Tibial nerve (tissue), 4 donors: Measurements from ENCODE around the gene RPP25L. TPM values are rescaled to one million over a fixed set of nuclear protein-coding genes. Genes with fewer than 3 reads are reported as not detected.
"Not testable (repeated sequence)": the region's sequence is repeated elsewhere in the genome, so short reads cannot be mapped to it uniquely, and the experiment has no call there.

Experiments
- DNase-seq, 2 donors: peaks; one replicate each; pipeline ENCODE4 v3.0.0-alpha.2; 2019; ENCODE audit warnings: low spot score in 2 of 2
- H3K27ac ChIP-seq, 4 donors: fragments of 200-600 bp; sonication (generic) in 3 of 4; one replicate each; pipeline ENCODE4 v1.5.1; 2017 to 2019; ENCODE audit warnings: mild to moderate bottlenecking in 1 of 4
- H3K27me3 ChIP-seq, 2 donors: fragments of 200-600 bp; sonication (generic) in 1 of 2; one replicate each; pipeline versions ENCODE4 v1.5.1 to v1.6.0; 2017 to 2019
- H3K36me3 ChIP-seq, 3 donors: fragments of 200-600 bp; sonication (generic); one replicate each; pipeline ENCODE4 v1.5.1; 2018 to 2019
- H3K4me1 ChIP-seq, 4 donors: fragments of 200-600 bp; sonication (generic) in 3 of 4; one replicate each; pipeline ENCODE4 v1.5.1; 2017 to 2019
- H3K4me3 ChIP-seq, 4 donors: fragments of 200-600 bp; sonication (generic) in 3 of 4; one replicate each; pipeline ENCODE4 v1.5.1; 2017 to 2019; ENCODE audit warnings: mild to moderate bottlenecking in 1 of 4, moderate library complexity in 1 of 4
- H3K9me3 ChIP-seq, 4 donors: fragments of 200-600 bp; sonication (generic) in 3 of 4; one replicate each; pipeline ENCODE4 v1.5.1; 2017 to 2019
- CTCF ChIP-seq, 5 experiments: fragments of 200-600 bp in 3 of 5; fragments of 450-650 bp in 2 of 5; sonication (generic) in 3 of 5; IDR thresholded peaks; one replicate each; pipeline ENCODE4 v1.5.1; 2016 to 2019; ENCODE audit warnings: antibody characterized with exemption in 5 of 5, mild to moderate bottlenecking in 3 of 5, moderate library complexity in 2 of 5
- EP300 ChIP-seq, 2 donors: sonication (generic); formaldehyde crosslinking; IDR thresholded peaks; one replicate each; pipeline ENCODE4 v1.6.1; 2017; ENCODE audit warnings: antibody characterized with exemption in 2 of 2, mild to moderate bottlenecking in 1 of 2
- POLR2A ChIP-seq, 2 donors: fragments of 450-650 bp; IDR thresholded peaks; one replicate each; pipeline ENCODE4 v1.6.1; 2017; ENCODE audit warnings: antibody characterized with exemption in 2 of 2, mild to moderate bottlenecking in 2 of 2, moderate library complexity in 2 of 2
- WGBS, 2 donors: methylation state at CpG; one replicate each; pipeline ENCODE4 v1.1.5; 2018; 5-methylcytosine and 5-hydroxymethylcytosine counted together
- total RNA-seq, 4 donors: library from RNA; depleted of rRNA; stranded (reverse); fragments of >200 nt; gene quantifications; one replicate each; pipeline ENCODE4 v1.1.0, GENCODE V29; 2016

RPP25L gene
- total RNA-seq, 4 donors from 2014 or later, result 31.4 to 45.9 (median 45.4) TPM

DNA sequence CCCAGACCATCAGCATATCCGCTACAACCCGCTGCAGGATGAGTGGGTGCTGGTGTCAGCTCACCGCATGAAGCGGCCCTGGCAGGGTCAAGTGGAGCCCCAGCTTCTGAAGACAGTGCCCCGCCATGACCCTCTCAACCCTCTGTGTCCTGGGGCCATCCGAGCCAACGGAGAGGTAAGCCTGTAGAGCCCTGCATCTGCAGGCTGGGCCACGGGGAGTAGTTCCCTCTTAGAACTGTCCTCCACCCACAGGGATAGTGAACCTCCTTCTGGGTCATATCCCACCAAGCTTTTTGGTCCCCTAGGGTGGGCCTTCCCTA, 35.1 kb upstream of the RPP25L start:
- Histone ChIP-seq H3K4me3 (peak overlapping the region; percentile 47 to 88 (median 69)), H3K36me3 (peaks cover 0 to 23% (median 5%) of the 10 kb centered on the region in 3 donors), H3K27ac (peak overlapping the region; percentile 22 to 92 (median 84)), H3K27me3 (no peaks in the 10 kb centered on the region), H3K9me3 (no peaks in the 10 kb centered on the region), H3K4me1 (peaks cover 0 to 43% (median 34%) of the 10 kb centered on the region in 4 donors)
- WGBS, 2 donors, result 5 to 8% methylated on average over 6 to 8 of the region's 8 CpGs
- no peak for DNase-seq
- TF ChIP-seq EP300 (IDR thresholded peaks at IDR 0.05), result no peak
- TF ChIP-seq POLR2A (IDR thresholded peaks at IDR 0.05), result no peak
- TF ChIP-seq CTCF (IDR thresholded peaks at IDR 0.05), result no peak

DNA sequence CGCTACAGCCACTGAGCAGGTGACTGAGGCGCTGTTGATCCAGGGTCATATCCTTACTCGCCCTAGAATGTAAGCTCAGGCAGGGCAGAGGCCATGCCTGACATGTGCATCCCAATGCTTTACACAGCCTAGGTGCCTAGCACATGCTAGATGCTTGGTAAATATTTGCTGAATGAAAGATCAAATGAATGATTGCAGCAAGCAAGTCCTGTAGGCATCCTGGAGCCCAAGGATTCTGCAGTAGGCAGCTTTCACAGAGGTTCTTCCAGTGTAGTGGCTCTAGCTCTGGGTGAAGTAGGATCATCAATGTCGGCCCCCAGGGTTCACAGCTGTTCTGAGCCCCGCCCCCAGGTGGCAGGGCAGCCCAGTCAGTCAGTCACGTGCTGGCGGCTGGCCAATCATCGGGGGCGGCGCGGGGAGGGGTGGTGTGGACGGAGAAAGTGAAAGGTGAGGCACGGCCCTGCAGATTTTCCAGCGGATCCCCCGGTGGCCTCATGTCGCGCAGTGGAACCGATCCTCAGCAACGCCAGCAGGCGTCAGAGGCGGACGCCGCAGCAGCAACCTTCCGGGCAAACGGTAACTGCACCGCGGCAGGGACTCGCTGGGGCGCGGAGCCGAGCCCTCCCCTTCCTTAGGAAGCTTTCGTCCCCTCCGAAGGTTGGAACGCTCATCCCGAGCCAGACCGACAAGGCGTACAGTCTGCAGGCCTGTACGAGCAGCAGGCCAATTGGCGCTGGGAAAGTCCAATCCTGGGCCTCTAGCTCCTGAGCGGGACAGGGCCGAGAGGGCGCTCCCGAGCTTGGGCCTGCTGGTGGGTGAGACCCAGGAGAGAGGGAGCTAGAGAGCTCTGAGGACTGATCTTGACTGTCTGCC, 34.5 kb upstream of the RPP25L start, which contains the start of gene GALT:
GALT (plus strand) TSS at position 465 of the 873 bp plus-strand sequence; CDS start at position 495, 30 bp downstream.
- WGBS, 2 donors, result 5 to 7% methylated on average over 33 to 42 of the region's 43 CpGs
- peaks cover 0 to 37% (median 28%) of the 10 kb centered on the region in 4 donors for H3K4me1 ChIP-seq
- H3K9me3 ChIP-seq, result no peaks in the 10 kb centered on the region
- DNase-seq, result peak; percentile 97 to 99
- peak within 1 kb of the TSS; percentile 22 to 92 (median 84) for H3K27ac ChIP-seq
- peaks cover 0 to 23% (median 5%) of the 10 kb centered on the region in 3 donors for H3K36me3 ChIP-seq
- H3K27me3 ChIP-seq, result no peaks in the 10 kb centered on the region
- peak within 1 kb of the TSS; percentile 47 to 88 (median 69) for H3K4me3 ChIP-seq
- TF ChIP-seq CTCF (IDR thresholded peaks at IDR 0.05) (peak; percentile 25 to 73 (median 39)), POLR2A (IDR thresholded peaks at IDR 0.05) (peak in 1 of 2 donors; percentile 59), EP300 (IDR thresholded peaks at IDR 0.05) (peak; percentile 29 to 76)

DNA sequence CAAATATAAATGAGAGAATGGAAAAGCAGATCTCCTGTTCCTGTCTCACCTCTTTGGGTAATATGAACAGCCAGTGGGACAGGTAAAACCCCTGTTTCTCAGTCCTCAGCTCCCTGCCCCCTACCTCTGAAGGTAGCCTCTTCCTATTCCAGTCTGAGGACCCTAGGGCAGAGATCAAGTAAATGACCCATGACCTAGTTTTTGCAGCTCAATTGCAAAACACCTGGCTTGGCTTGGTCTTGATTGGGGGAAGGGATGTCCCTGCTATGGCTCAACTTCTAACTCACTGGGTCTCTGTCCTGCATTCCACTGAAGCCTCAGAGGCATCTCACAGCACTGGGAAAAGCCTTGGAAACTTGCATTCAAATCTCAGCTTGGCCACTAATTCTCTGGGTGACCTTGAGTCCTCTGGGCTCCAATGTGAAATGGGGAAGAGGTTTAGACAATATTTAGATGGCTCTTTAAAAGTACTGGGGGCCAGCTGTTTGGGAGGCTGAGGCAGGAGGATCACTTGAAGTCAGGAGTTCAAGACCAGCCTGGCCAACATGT, 32.9 kb upstream of the RPP25L start:
- H3K9me3 ChIP-seq, result no peaks in the 10 kb centered on the region
- DNase-seq, result no peak
- H3K4me3 ChIP-seq, result no peak overlapping the region
- TF ChIP-seq POLR2A (IDR thresholded peaks at IDR 0.05), result no peak
- no peak for TF ChIP-seq EP300 (IDR thresholded peaks at IDR 0.05)
- peaks cover 0 to 18% (median 3%) of the 10 kb centered on the region in 3 donors for H3K36me3 ChIP-seq
- no peaks in the 10 kb centered on the region for H3K27me3 ChIP-seq
- no peak overlapping the region for H3K27ac ChIP-seq
- H3K4me1 ChIP-seq, result peaks cover 0 to 24% (median 17%) of the 10 kb centered on the region in 4 donors

GRCh38 chr9:34642679-34643078, 30.8 kb upstream of the RPP25L start:
- Histone ChIP-seq H3K27me3 (no peaks in the 10 kb centered on the region), H3K9me3 (no peaks in the 10 kb centered on the region), H3K4me1 (peaks cover 0 to 24% (median 13%) of the 10 kb centered on the region in 4 donors), H3K27ac (no peak overlapping the region), H3K36me3 (no peaks in the 10 kb centered on the region), H3K4me3 (no peak overlapping the region)
- 65 to 86% methylated on average over 1 of the region's 1 CpG for WGBS, 2 donors
- no peak for DNase-seq
- no peak for TF ChIP-seq CTCF (IDR thresholded peaks at IDR 0.05)
- TF ChIP-seq EP300 (IDR thresholded peaks at IDR 0.05), result no peak
- TF ChIP-seq POLR2A (IDR thresholded peaks at IDR 0.05), result no peak

GRCh38 chr9:34639322-34639721, 27.4 kb upstream of the RPP25L start:
- H3K27ac ChIP-seq, H3K4me3 ChIP-seq, H3K9me3 ChIP-seq, H3K27me3 ChIP-seq, DNase-seq: not testable (repeated sequence)
- 85 to 88% methylated on average over 8 of the region's 8 CpGs for WGBS, 2 donors
- peaks cover 0 to 14% (median 0%) of the 10 kb centered on the region in 3 donors for H3K36me3 ChIP-seq
- peaks cover 0 to 38% (median 12%) of the 10 kb centered on the region in 4 donors for H3K4me1 ChIP-seq

DNA sequence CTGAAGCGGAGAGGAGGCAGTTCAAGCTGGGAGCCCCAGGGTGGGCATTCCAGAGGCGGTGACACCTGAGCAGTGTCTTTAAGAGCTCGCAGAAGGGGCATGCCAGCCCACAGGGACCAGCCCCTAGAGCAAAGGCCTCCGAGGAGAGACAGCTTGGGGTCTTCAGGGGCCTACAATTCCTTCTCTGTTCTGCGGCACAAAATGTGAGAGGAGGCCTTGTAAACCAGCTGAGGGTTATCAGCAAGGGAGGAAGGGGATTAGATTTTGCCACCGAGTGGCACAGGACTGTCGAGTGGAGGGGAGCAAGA, 26.2 kb upstream of the RPP25L start:
- H3K27me3 ChIP-seq, result no peaks in the 10 kb centered on the region
- TF ChIP-seq CTCF (IDR thresholded peaks at IDR 0.05) (no peak), EP300 (IDR thresholded peaks at IDR 0.05) (no peak), POLR2A (IDR thresholded peaks at IDR 0.05) (no peak)
- WGBS, 2 donors, result 9 to 15% methylated on average over 6 to 7 of the region's 7 CpGs
- H3K36me3 ChIP-seq, result peaks cover 0 to 14% (median 0%) of the 10 kb centered on the region in 3 donors
- H3K4me1 ChIP-seq, result peaks cover 0 to 47% (median 12%) of the 10 kb centered on the region in 4 donors
- H3K9me3 ChIP-seq, result no peaks in the 10 kb centered on the region
- no peak for DNase-seq
- peak overlapping the region; percentile 63 to 92 (median 86) for H3K27ac ChIP-seq
- peak overlapping the region; percentile 64 to 94 (median 85) for H3K4me3 ChIP-seq
